ENCODE data around the gene SCGN.

Gene SCGN

GRCh38 chr6:25623065-25623464 is 28.9 kb upstream of the SCGN start:
- Histone ChIP-seq H3K4me1 (ENCODE audit: insufficient read depth, low read length) (peaks cover 7% of the 10 kb centered on the region; the same call in 1 of the 2 replicates), H3K27me3 (ENCODE audit: insufficient read depth, low read length) (no peaks in the 10 kb centered on the region), H3K27ac (ENCODE audit: low read length) (no peak overlapping the region), H3K9ac (ENCODE audit: low read depth, low read length) (no peak overlapping the region), H3K9me3 (ENCODE audit: insufficient read depth, low read depth, low read length) (no peaks in the 10 kb centered on the region), H3K4me3 (ENCODE audit: low read length) (no peak overlapping the region), H3K36me3 (ENCODE audit: insufficient read depth, low read depth, low read length) (0 out of 2 replicates have a peak, but pooled peaks cover 3% of the 10 kb centered on the region)

GRCh38 chr6:25623879-25624278 is 28.1 kb upstream of the SCGN start:
- H3K27me3 ChIP-seq (ENCODE audit: insufficient read depth, low read length) = no peaks in the 10 kb centered on the region
- H3K9ac ChIP-seq (ENCODE audit: low read depth, low read length) = no peak overlapping the region
- no peak overlapping the region for H3K27ac ChIP-seq (ENCODE audit: low read length)
- H3K4me1 ChIP-seq (ENCODE audit: insufficient read depth, low read length) = peaks cover 7% of the 10 kb centered on the region; the same call in 1 of the 2 replicates
- no peak overlapping the region for H3K4me3 ChIP-seq (ENCODE audit: low read length)
- H3K9me3 ChIP-seq (ENCODE audit: insufficient read depth, low read depth, low read length) = no peaks in the 10 kb centered on the region
- H3K36me3 ChIP-seq (ENCODE audit: insufficient read depth, low read depth, low read length) = 0 out of 2 replicates have a peak, but pooled peaks cover 3% of the 10 kb centered on the region

GRCh38 chr6:25627001-25627400 is 25.0 kb upstream of the SCGN start:
- Histone ChIP-seq H3K36me3 (ENCODE audit: insufficient read depth, low read depth, low read length) (no peaks in the 10 kb centered on the region), H3K9me3 (ENCODE audit: insufficient read depth, low read depth, low read length) (no peaks in the 10 kb centered on the region), H3K4me1 (ENCODE audit: insufficient read depth, low read length) (peaks cover 7% of the 10 kb centered on the region; the same call in 1 of the 2 replicates), H3K27me3 (ENCODE audit: insufficient read depth, low read length) (no peaks in the 10 kb centered on the region), H3K27ac (ENCODE audit: low read length) (no peak overlapping the region), H3K9ac (ENCODE audit: low read depth, low read length) (no peak overlapping the region), H3K4me3 (ENCODE audit: low read length) (no peak overlapping the region)

- no peaks in the 10 kb centered on the region for H3K9me3 ChIP-seq (ENCODE audit: insufficient read depth, low read depth, low read length)
- no peak overlapping the region for H3K4me3 ChIP-seq (ENCODE audit: low read length)
- no peaks in the 10 kb centered on the region for H3K36me3 ChIP-seq (ENCODE audit: insufficient read depth, low read depth, low read length)
- H3K9ac ChIP-seq (ENCODE audit: low read depth, low read length) = no peak overlapping the region
- H3K27me3 ChIP-seq (ENCODE audit: insufficient read depth, low read length) = no peaks in the 10 kb centered on the region
- H3K4me1 ChIP-seq (ENCODE audit: insufficient read depth, low read length) = peaks cover 7% of the 10 kb centered on the region; the same call in 1 of the 2 replicates
- H3K27ac ChIP-seq (ENCODE audit: low read length) = no peak overlapping the region
Observed at GRCh38 chr6:25628471-25629197, 23.4 kb upstream of the SCGN start.

GRCh38 chr6:25629198-25629576 is 22.8 kb upstream of the SCGN start:
- H3K27ac ChIP-seq (ENCODE audit: low read length) = no peak overlapping the region
- H3K4me3 ChIP-seq (ENCODE audit: low read length) = no peak overlapping the region
- no peaks in the 10 kb centered on the region for H3K27me3 ChIP-seq (ENCODE audit: insufficient read depth, low read length)
- no peaks in the 10 kb centered on the region for H3K36me3 ChIP-seq (ENCODE audit: insufficient read depth, low read depth, low read length)
- no peak overlapping the region for H3K9ac ChIP-seq (ENCODE audit: low read depth, low read length)
- no peaks in the 10 kb centered on the region for H3K9me3 ChIP-seq (ENCODE audit: insufficient read depth, low read depth, low read length)
- H3K4me1 ChIP-seq (ENCODE audit: insufficient read depth, low read length) = peaks cover 7% of the 10 kb centered on the region; the same call in 1 of the 2 replicates

GRCh38 chr6:25630508-25631278 is 21.3 kb upstream of the SCGN start:
- Histone ChIP-seq H3K9ac (ENCODE audit: low read depth, low read length) (no peak overlapping the region), H3K27ac (ENCODE audit: low read length) (no peak overlapping the region), H3K4me1 (ENCODE audit: insufficient read depth, low read length) (peaks cover 7% of the 10 kb centered on the region; the same call in 1 of the 2 replicates), H3K36me3 (ENCODE audit: insufficient read depth, low read depth, low read length) (no peaks in the 10 kb centered on the region), H3K4me3 (ENCODE audit: low read length) (no peak overlapping the region), H3K27me3 (ENCODE audit: insufficient read depth, low read length) (no peaks in the 10 kb centered on the region), H3K9me3 (ENCODE audit: insufficient read depth, low read depth, low read length) (no peaks in the 10 kb centered on the region)

- Histone ChIP-seq H3K27me3 (ENCODE audit: insufficient read depth, low read length) (no peaks in the 10 kb centered on the region), H3K9ac (ENCODE audit: low read depth, low read length) (no peak overlapping the region), H3K4me1 (ENCODE audit: insufficient read depth, low read length) (no peaks in the 10 kb centered on the region), H3K36me3 (ENCODE audit: insufficient read depth, low read depth, low read length) (no peaks in the 10 kb centered on the region), H3K9me3 (ENCODE audit: insufficient read depth, low read depth, low read length) (no peaks in the 10 kb centered on the region), H3K4me3 (ENCODE audit: low read length) (no peak overlapping the region), H3K27ac (ENCODE audit: low read length) (no peak overlapping the region)
Observed at GRCh38 chr6:25635886-25636317, 16.1 kb upstream of the SCGN start.

GRCh38 chr6:25637211-25637610 is 14.8 kb upstream of the SCGN start:
- H3K9ac ChIP-seq (ENCODE audit: low read depth, low read length) = no peak overlapping the region
- no peaks in the 10 kb centered on the region for H3K36me3 ChIP-seq (ENCODE audit: insufficient read depth, low read depth, low read length)
- H3K27me3 ChIP-seq (ENCODE audit: insufficient read depth, low read length) = no peaks in the 10 kb centered on the region
- no peaks in the 10 kb centered on the region for H3K4me1 ChIP-seq (ENCODE audit: insufficient read depth, low read length)
- no peak overlapping the region for H3K27ac ChIP-seq (ENCODE audit: low read length)
- H3K9me3 ChIP-seq (ENCODE audit: insufficient read depth, low read depth, low read length) = no peaks in the 10 kb centered on the region
- no peak overlapping the region for H3K4me3 ChIP-seq (ENCODE audit: low read length)

GRCh38 chr6:25637960-25638434 is 14.0 kb upstream of the SCGN start:
- Histone ChIP-seq H3K36me3 (ENCODE audit: insufficient read depth, low read depth, low read length) (no peaks in the 10 kb centered on the region), H3K27me3 (ENCODE audit: insufficient read depth, low read length) (no peaks in the 10 kb centered on the region), H3K4me3 (ENCODE audit: low read length) (no peak overlapping the region), H3K9ac (ENCODE audit: low read depth, low read length) (no peak overlapping the region), H3K9me3 (ENCODE audit: insufficient read depth, low read depth, low read length) (no peaks in the 10 kb centered on the region), H3K27ac (ENCODE audit: low read length) (no peak overlapping the region), H3K4me1 (ENCODE audit: insufficient read depth, low read length) (no peaks in the 10 kb centered on the region)

GRCh38 chr6:25639653-25640052 is 12.4 kb upstream of the SCGN start:
- no peaks in the 10 kb centered on the region for H3K9me3 ChIP-seq (ENCODE audit: insufficient read depth, low read depth, low read length)
- no peak overlapping the region for H3K4me3 ChIP-seq (ENCODE audit: low read length)
- H3K27ac ChIP-seq (ENCODE audit: low read length) = no peak overlapping the region
- no peak overlapping the region for H3K9ac ChIP-seq (ENCODE audit: low read depth, low read length)
- no peaks in the 10 kb centered on the region for H3K4me1 ChIP-seq (ENCODE audit: insufficient read depth, low read length)
- H3K36me3 ChIP-seq (ENCODE audit: insufficient read depth, low read depth, low read length) = no peaks in the 10 kb centered on the region
- H3K27me3 ChIP-seq (ENCODE audit: insufficient read depth, low read length) = 0 out of 2 replicates have a peak, but pooled peaks cover 4% of the 10 kb centered on the region

GRCh38 chr6:25640446-25640845 is 11.6 kb upstream of the SCGN start:
- H3K27me3 ChIP-seq (ENCODE audit: insufficient read depth, low read length) = 0 out of 2 replicates have a peak, but pooled peaks cover 4% of the 10 kb centered on the region
- no peaks in the 10 kb centered on the region for H3K9me3 ChIP-seq (ENCODE audit: insufficient read depth, low read depth, low read length)
- no peaks in the 10 kb centered on the region for H3K36me3 ChIP-seq (ENCODE audit: insufficient read depth, low read depth, low read length)
- H3K9ac ChIP-seq (ENCODE audit: low read depth, low read length) = no peak overlapping the region
- no peaks in the 10 kb centered on the region for H3K4me1 ChIP-seq (ENCODE audit: insufficient read depth, low read length)
- no peak overlapping the region for H3K27ac ChIP-seq (ENCODE audit: low read length)
- H3K4me3 ChIP-seq (ENCODE audit: low read length) = no peak overlapping the region
